GM21526 (cell line): ENCODE measurements around the gene CMSS1.

Source experiments
- ATAC-seq: cut with Tn5 transposase; IDR thresholded peaks from one replicate; pipeline ENCODE4 v1.9.1; 2021; ENCODE audit warnings: moderate library complexity; ENCODE audit not compliant: unreplicated experiment, low FRiP score

CMSS1 gene

GRCh38 chr3:99896482-99896881 lies 78.8 kb downstream of the CMSS1 start:
- ATAC-seq, result no peak

- no peak for ATAC-seq
Measured at GRCh38 chr3:99899603-99900002, 81.9 kb downstream of the CMSS1 start.

- ATAC-seq, result no peak
Measured at GRCh38 chr3:99900248-99900647, 82.6 kb downstream of the CMSS1 start.

- no peak for ATAC-seq
Measured at GRCh38 chr3:99901200-99901926, 83.7 kb downstream of the CMSS1 start.

GRCh38 chr3:99902091-99902490 lies 84.4 kb downstream of the CMSS1 start:
- ATAC-seq, result no peak

GRCh38 chr3:99903869-99904268 lies 86.2 kb downstream of the CMSS1 start:
- no peak for ATAC-seq

- no peak for ATAC-seq
Measured at GRCh38 chr3:99907959-99908544, 90.4 kb downstream of the CMSS1 start.

GRCh38 chr3:99909714-99910495 lies 92.2 kb downstream of the CMSS1 start:
- no peak for ATAC-seq

- no peak for ATAC-seq
Measured at GRCh38 chr3:99910752-99911290, 93.2 kb downstream of the CMSS1 start.

- no peak for ATAC-seq
Measured at GRCh38 chr3:99911433-99911832, 93.8 kb downstream of the CMSS1 start.

GRCh38 chr3:99915906-99916432 lies 98.3 kb downstream of the CMSS1 start:
- no peak for ATAC-seq

GRCh38 chr3:99918715-99919114 lies 101.1 kb downstream of the CMSS1 start:
- ATAC-seq, result no peak

GRCh38 chr3:99919694-99920093 lies 102.0 kb downstream of the CMSS1 start:
- ATAC-seq, result no peak

GRCh38 chr3:99920481-99921376 lies 103.1 kb downstream of the CMSS1 start:
- no peak for ATAC-seq

- no peak for ATAC-seq
Measured at GRCh38 chr3:99921377-99921695, 103.7 kb downstream of the CMSS1 start.

GRCh38 chr3:99921986-99922385 lies 104.3 kb downstream of the CMSS1 start:
- ATAC-seq, result no peak

GRCh38 chr3:99923873-99924272 lies 106.2 kb downstream of the CMSS1 start:
- no peak for ATAC-seq

GRCh38 chr3:99925584-99926230 lies 108.0 kb downstream of the CMSS1 start:
- no peak for ATAC-seq

- no peak for ATAC-seq
Measured at GRCh38 chr3:99927671-99928457, 110.2 kb downstream of the CMSS1 start.
